Adrenal gland (tissue), 5 donors: ENCODE measurements around the gene RBM14.

Source experiments
- CTCF ChIP-seq, 6 experiments: fragments of 450-650 bp in 4 of 6; fragments of 200-600 bp in 2 of 6; sonication (generic) in 1 of 6; IDR thresholded peaks; 1 replicate in 5 of 6; 2 replicates in 1 of 6; pipeline versions ENCODE4 v1.5.1 to v1.8.0; 2016 to 2021; ENCODE audit warnings: antibody characterized with exemption in 6 of 6, mild to moderate bottlenecking in 2 of 6, moderate library complexity in 1 of 6
- POLR2A ChIP-seq, 2 donors: fragments of 450-650 bp; IDR thresholded peaks; one replicate each; pipeline ENCODE4 v1.6.1; 2017; ENCODE audit warnings: antibody characterized with exemption in 2 of 2, mild to moderate bottlenecking in 2 of 2, moderate library complexity in 1 of 2
- donor health status: DM: no; HTN: no; CAD: no.

- TF ChIP-seq CTCF (IDR thresholded peaks at IDR 0.05) = no peak
- no peak for TF ChIP-seq POLR2A (IDR thresholded peaks at IDR 0.05)
Observed at GRCh38 chr11:66567787-66568123, 48.7 kb upstream of the RBM14 start.
